SHP77 treated with DMSO at 0.1 percent for 48 hours (cell line): ENCODE measurements around the gene UBL5.
"Not testable (repeated sequence)": the region's sequence is repeated elsewhere in the genome, so short reads cannot be mapped to it uniquely, and the experiment has no call there.

ENCODE experiments used
- DNase-seq: peaks from one replicate; lab custom pipeline; 2025; lab: John Stamatoyannopoulos, UW

The UBL5 gene

DNA sequence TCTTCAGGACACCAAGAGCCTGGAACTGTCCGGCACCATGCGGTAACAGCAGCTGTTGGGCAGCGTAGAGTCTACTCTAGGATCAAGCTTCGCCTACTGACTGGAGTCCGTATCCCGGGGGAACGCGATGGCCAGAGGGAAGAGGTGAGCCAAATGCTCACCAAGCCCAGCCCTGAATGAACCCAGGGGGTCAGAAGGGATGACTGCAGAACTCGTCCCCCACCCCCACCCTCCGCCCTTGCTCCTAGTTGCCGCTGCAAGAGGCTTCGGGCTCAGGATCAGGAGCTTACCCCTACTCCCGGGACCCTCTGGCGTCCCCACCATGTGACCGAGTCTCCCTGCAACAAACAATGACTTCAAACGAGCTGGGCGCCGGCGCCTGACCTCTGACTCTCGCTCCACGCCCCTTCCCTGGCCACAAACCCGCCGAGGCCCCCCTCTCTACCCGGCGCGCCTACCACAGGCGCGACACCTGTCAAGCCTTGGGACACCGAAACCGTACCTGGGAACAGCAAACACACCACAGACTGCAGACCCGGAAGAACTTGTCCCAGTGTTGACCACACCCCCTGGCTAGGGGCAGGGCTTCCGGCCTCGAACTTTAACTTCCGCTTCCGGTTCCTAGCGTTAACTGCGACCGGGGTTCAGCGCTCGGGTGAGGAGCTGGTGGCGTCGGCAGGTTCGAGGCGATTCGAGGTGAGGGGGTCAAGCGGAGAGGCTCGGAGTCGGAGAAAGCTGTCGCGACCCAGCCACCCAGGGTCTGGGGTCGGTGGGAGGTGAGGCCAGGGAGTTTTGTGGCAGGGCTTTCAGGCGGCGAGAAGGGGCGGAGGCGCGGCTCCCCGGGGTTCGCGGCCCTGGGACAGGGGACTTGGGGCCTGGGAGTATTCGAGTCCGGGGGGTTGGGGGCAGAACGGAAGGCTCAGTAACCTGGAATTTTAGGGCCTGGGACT, at the start of gene UBL5:
Gene UBL5, plus strand, starts transcription at position 630 of the 950 bp plus-strand sequence. CDS start 420 bp downstream, outside the sequence.
- peak; percentile 82 for DNase-seq

- DNase-seq: no peak
Measured at GRCh38 chr19:9782338-9782737, 45.4 kb upstream of the UBL5 start.

DNA sequence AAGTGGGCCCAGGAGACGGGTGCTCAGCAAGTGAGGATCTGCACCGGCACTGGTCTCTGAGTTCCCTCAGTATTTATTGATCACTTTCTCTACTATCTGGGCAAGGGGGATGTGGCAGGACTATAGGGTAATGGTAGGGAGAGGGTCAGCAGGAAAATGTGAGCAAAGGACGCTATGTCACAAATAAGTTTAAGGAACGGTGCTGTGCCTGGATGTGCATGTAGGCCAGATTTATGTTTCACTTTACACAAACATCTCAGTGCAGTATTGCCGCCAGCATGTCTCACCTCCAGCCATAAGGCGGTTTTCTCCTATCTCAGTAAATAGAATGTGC, 43.6 kb upstream of the UBL5 start:
- DNase-seq: not testable (repeated sequence)

GRCh38 chr19:9785367-9786331, 42.1 kb upstream of the UBL5 start:
- peak; percentile 73 for DNase-seq

DNA sequence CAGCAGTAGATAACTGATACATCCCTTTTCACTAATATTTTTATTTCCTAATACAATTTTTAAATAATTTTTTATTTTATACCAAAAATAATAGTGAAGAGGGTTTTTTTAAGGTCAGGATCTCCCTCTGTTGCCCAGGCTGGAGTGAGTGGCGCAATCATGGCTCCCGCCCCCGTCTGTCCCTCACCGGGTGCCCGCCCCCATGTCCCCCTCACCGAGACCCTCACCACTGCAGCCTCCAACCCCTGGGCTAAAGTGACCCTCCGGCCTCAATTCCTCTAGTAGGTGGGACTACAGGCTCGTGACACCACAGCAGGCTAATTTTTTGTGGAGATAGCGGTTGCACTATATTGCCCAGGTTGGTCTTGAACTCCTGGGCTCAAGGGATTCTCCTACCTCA, 41.4 kb upstream of the UBL5 start:
- DNase-seq: no peak

- DNase-seq: no peak
Measured at GRCh38 chr19:9786819-9787218, 40.9 kb upstream of the UBL5 start.

DNA sequence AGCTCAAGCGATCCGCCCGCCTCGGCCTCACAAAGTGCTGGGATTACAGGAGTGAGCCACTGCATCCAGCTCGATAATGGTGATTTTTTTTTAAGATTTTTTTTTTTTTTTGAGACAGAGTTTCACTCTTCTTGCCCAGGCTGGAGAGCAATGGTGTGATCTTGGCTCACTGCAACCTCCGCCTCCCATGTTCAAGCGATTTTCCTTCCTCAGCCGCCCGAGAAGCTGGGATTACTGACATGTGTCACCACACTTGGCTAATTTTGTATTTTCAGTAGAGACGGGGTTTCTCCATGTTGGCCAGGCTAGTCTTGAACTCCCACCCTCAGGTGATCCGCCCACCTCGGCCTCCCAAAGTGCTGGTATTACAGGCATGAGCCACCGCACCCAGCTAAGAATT, 39.1 kb upstream of the UBL5 start:
- not testable (repeated sequence) for DNase-seq

DNA sequence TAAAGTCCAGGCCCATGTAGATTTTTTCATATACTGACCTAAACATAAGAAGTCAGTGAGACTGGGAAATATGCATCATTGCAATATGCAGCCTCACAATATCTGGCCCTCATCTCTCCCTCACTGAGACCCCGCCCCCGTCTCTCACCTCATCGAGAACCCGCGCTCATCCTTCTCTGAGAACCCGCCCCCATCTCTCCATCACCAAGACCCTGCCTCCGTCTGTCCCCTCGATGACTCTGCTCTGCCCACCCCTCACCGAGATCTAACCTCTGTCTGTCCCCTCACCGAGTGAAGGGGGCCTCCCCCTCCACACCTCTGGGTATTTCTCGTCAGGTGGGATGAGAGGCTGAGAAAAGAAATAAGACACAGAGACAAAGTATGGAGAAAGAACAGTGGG, 38.7 kb upstream of the UBL5 start:
- no peak for DNase-seq

DNA sequence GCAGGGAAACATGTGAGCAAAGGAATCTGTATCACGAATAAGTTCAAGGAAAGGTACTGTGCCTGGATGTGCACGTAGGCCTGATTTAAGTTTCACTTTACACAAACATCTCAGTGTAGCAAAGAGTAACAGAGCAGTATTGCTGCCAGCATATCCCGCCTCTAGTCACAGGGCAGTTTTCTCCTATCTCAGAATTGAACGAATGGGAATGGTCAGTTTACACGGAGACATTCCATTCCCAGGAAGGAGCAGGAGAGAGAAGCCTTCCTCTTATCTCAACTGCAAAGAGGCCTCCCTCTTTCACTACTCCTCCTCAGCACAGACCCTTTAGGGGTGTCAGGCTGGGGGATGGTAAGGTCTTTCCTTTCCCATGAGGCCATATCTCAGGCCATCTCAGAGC, 38.1 kb upstream of the UBL5 start:
- not testable (repeated sequence) for DNase-seq

GRCh38 chr19:9791073-9791367, 36.7 kb upstream of the UBL5 start:
- not testable (repeated sequence) for DNase-seq

- peak; percentile 63 for DNase-seq
Measured at GRCh38 chr19:9791552-9792205, 36.0 kb upstream of the UBL5 start.

GRCh38 chr19:9792206-9793070, 35.3 kb upstream of the UBL5 start:
- peak; percentile 54 for DNase-seq

GRCh38 chr19:9793071-9793591, 34.6 kb upstream of the UBL5 start:
- no peak for DNase-seq

DNA sequence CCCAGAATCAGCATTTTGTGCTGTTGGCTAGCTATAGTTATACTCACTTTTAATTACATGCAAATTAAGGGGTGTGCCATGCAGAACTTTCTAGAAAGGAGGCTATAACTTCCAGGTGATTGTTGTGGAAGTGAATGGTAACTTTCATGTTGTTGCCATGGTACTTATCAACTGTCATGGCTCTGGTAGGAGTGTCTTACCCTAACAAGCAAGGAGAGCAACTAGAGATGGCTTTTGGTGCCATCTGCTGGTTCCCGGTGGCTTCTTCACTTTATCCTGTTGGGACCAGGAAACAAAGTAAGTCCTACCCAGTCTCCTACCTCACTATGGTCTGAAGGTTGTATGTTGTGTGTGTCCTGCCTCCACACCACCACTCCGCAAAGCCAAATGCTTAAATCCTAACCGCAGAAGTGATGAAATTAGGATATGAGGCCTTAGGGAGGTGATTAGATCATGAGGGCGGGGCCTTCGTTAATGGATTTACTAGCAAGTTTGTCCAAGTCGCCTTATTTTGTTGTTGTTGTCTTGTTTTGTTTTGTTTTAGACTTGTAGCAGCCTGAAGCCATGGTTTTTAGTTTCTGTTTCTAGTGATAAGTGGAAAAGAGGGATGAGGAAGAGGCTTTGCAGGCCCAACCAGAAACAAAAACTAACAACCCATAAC, 31.5 kb upstream of the UBL5 start:
- DNase-seq: peak; percentile 76

DNA sequence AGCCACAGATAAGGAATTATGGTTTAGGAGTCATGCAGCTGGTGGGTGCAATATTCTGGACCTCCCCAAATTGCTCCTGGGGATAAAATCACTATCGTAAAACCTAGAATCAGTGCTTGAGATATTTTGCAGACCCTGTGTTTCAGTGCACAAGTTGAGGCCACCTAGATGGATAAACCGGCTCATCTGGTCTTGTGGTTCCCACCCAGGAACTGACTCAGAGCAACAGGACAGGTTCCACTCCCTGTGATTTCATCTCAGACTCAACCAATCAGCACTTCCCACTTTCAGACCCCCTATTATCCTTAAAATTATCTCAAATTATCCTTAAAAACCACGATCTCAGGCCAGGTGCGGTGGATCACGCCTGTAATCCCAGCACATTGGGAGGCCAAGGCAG, 29.8 kb upstream of the UBL5 start:
- no peak for DNase-seq

- no peak for DNase-seq
Measured at GRCh38 chr19:9799162-9799561, 28.6 kb upstream of the UBL5 start.

- no peak for DNase-seq
Measured at GRCh38 chr19:9801976-9802375, 25.7 kb upstream of the UBL5 start.

- DNase-seq: no peak
Measured at GRCh38 chr19:9806803-9807202, 20.9 kb upstream of the UBL5 start.

DNA sequence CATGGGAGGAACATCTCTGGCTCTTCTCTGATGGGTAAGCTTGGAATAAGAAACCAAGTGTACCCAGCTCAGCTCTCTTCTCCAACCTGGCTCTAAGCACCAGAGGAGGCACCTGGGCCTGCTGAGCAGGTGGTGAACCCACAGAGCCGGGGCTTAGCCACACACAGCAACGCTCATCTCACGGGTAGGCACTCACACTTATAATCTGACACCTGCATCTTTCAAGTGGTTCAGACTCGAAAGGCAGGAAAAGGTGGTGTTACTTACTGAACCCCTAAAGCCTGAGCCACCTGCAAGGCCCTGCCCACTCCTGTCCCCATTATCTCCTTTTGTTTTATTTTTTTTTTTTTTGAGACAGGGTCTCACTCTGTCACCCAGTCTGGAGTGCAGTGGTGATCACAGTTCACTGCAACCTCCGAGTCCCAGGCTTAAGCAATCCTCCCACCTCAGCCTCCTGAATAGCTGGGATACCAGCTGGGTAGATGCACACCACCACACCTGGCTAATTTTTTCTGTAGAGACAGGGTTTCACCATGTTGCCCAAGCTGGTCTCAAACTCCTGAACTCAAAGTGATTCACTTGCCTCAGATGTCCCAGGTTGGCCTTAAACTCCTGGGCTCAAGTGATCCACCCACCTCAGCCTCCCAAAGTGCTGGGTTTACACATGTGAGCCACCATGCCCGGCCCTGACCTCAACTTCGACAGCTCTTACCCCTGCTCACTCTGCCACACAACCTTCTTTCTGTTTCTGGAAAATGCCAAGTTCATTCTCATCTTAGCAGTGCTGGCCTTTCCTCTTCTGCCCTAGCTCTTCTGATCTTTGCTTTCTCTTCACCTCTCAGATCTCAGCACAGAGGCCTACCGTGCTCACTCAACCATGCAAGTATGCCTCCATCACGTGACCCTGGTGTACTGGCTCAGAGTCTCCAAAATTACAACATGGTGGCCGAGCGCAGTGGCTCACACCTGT, 18.6 kb upstream of the UBL5 start:
- no peak for DNase-seq
